ENCODE data around the gene CALCB. TPM values are rescaled to one million over a fixed set of nuclear protein-coding genes. Genes with fewer than 3 reads are reported as not detected.

The CALCB gene
- total and polyA plus RNA-seq, 2 experiments from 2014 or later = not detected

DNA sequence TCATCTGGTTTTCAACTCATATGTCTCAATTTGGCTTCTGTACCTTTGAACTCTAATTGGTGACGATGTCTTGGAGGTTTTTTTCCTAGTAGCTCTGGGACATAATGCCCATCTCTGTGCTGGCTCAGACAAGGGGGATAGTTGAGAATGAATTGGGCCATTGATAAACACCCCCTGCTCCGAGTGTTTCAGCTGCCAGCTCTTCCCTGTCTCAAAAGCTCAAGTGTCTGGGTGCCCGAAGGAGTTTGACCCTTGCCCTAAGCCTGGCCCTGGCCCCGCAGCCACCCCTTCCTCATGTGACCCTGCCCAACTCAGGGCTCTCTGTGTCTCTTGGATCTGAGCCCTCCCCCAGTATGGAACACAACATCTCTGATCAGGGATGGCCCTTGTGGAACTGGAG lies 44.4 kb downstream of the CALCB start:
- no peak for DNase-seq
- Histone ChIP-seq H3K36me3 (ENCODE audit: low read depth) (no peaks in the 10 kb centered on the region), H3K9me2 (ENCODE audit: insufficient read depth) (no peaks in the 10 kb centered on the region), H3K9ac (no peak overlapping the region), H3K9me3 (ENCODE audit: low read depth) (no peaks in the 10 kb centered on the region), H3K4me1 (ENCODE audit: insufficient read depth) (peaks cover 17% of the 10 kb centered on the region), H3K27ac (no peak overlapping the region), H3K4me3 (no peak overlapping the region), H2AFZ (no peak overlapping the region), H3K27me3 (replicated peaks; ENCODE audit: insufficient read depth) (no peaks in the 10 kb centered on the region), H3K79me2 (ENCODE audit: insufficient read depth) (no peaks in the 10 kb centered on the region), H4K20me1 (ENCODE audit: insufficient read depth) (no peaks in the 10 kb centered on the region), H3K4me2 (ENCODE audit: unreplicated experiment) (no peak overlapping the region), H3F3A (ENCODE audit: insufficient read depth) (no peaks in the 10 kb centered on the region; the same call in 1 of the 2 replicates)
- in situ Hi-C loops (cut with MboI) = no loop called here
- no peak for TF ChIP-seq EZH2 (IDR thresholded peaks at IDR 0.05; ENCODE audit: insufficient read depth, poor library complexity, severe bottlenecking)
- no peak for TF ChIP-seq EZH2phosphoT487 (IDR thresholded peaks at IDR 0.05; ENCODE audit: insufficient read depth, low read depth)
- 65 to 78% methylated on average over 4 of the region's 4 CpGs for WGBS, 2 experiments (ENCODE audit: low coverage in 1 of 2, low lambda C conversion rate in 2 of 2, missing lambda C conversion rate in 2 of 2)

DNA sequence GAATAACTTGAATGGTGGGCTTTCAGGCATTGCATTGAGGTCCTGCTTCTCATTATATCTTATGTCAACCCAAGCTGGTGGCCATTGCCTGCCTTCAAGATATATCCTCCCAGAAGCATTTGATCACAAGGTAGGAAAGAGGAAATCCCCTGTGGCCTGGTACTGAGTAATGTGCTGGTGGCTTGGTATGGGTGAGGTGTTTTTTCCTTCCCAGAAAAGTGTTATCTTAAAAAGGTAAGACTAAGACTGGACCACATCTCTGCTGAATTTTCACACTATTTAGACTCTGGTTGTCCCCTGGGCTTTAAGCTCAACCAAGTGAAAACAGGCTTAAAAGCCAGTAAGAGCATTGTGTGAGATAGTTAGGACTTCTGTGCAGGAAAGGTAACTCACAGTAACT lies 45.0 kb downstream of the CALCB start:
- in situ Hi-C loops (cut with MboI) = no loop called here
- Histone ChIP-seq H3K4me3 (no peak overlapping the region), H3K9me2 (ENCODE audit: insufficient read depth) (no peaks in the 10 kb centered on the region), H3K9me3 (ENCODE audit: low read depth) (no peaks in the 10 kb centered on the region), H3F3A (ENCODE audit: insufficient read depth) (peaks cover 5% of the 10 kb centered on the region), H3K4me2 (ENCODE audit: unreplicated experiment) (no peak overlapping the region), H3K36me3 (ENCODE audit: low read depth) (no peaks in the 10 kb centered on the region), H3K79me2 (ENCODE audit: insufficient read depth) (no peaks in the 10 kb centered on the region), H2AFZ (no peak overlapping the region), H3K4me1 (ENCODE audit: insufficient read depth) (peaks cover 23% of the 10 kb centered on the region), H3K27me3 (replicated peaks; ENCODE audit: insufficient read depth) (no peaks in the 10 kb centered on the region), H3K9ac (no peak overlapping the region), H3K27ac (no peak overlapping the region), H4K20me1 (ENCODE audit: insufficient read depth) (no peaks in the 10 kb centered on the region)
- TF ChIP-seq EZH2 (IDR thresholded peaks at IDR 0.05; ENCODE audit: insufficient read depth, poor library complexity, severe bottlenecking) (no peak), EZH2phosphoT487 (IDR thresholded peaks at IDR 0.05; ENCODE audit: insufficient read depth, low read depth) (no peak)
- DNase-seq = no peak

DNA sequence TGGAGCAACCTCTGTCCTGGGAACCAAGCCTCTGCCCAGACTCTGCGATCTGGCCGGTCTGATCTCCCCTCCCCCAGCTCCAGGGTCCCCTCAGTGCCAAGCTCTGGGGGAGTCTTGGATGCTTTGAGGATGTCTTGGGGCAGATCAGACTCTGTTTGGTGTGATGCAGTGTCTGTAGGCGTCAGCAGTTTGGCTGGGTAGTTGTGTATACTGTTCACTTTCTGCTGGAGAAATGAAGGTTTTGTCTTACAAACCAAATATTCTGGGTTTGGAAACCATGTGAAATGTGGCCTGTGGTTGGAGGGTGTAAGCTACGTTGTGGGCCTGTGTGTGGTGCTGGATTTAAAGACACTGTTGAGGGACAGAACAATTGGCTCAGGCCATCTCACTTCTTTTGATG lies 46.0 kb downstream of the CALCB start:
- Histone ChIP-seq H3K9me3 (ENCODE audit: low read depth) (no peaks in the 10 kb centered on the region), H3K79me2 (ENCODE audit: insufficient read depth) (no peaks in the 10 kb centered on the region), H3K4me1 (ENCODE audit: insufficient read depth) (peaks cover 31% of the 10 kb centered on the region), H3K9me2 (ENCODE audit: insufficient read depth) (no peaks in the 10 kb centered on the region), H3K27ac (no peak overlapping the region), H4K20me1 (ENCODE audit: insufficient read depth) (no peaks in the 10 kb centered on the region), H3K4me2 (ENCODE audit: unreplicated experiment) (no peak overlapping the region), H2AFZ (no peak overlapping the region), H3K36me3 (ENCODE audit: low read depth) (no peaks in the 10 kb centered on the region), H3K4me3 (no peak overlapping the region), H3K27me3 (replicated peaks; ENCODE audit: insufficient read depth) (no peaks in the 10 kb centered on the region), H3K9ac (no peak overlapping the region), H3F3A (ENCODE audit: insufficient read depth) (peaks cover 13% of the 10 kb centered on the region)
- no peak for DNase-seq
- 66 to 69% methylated on average over 4 of the region's 4 CpGs for WGBS, 2 experiments (ENCODE audit: low coverage in 1 of 2, low lambda C conversion rate in 2 of 2, missing lambda C conversion rate in 2 of 2)
- in situ Hi-C loops (cut with MboI) = no loop called here
- no peak for TF ChIP-seq EZH2phosphoT487 (IDR thresholded peaks at IDR 0.05; ENCODE audit: insufficient read depth, low read depth)
- no peak for TF ChIP-seq EZH2 (IDR thresholded peaks at IDR 0.05; ENCODE audit: insufficient read depth, poor library complexity, severe bottlenecking)

DNA sequence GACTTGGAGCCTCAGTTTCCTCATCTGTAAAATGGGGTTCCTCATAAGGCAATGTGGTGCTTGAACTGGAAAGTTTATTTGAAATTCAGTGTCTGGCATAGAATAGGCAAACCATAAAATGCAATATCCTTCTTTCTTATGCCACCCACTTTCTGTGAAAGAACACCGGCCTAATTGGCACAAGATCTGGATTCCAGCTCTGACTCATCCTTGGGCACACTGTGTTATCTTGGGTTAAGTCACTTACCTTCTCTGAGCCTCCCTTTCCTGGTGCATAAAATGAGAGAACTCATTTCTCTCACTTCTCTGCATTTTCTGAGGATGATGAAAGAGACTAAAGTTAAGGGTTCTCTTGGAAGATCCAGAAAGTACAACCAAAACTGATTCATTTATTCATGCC lies 46.4 kb downstream of the CALCB start:
- Histone ChIP-seq H3K4me3 (no peak overlapping the region), H3K79me2 (ENCODE audit: insufficient read depth) (no peaks in the 10 kb centered on the region), H3F3A (ENCODE audit: insufficient read depth) (peaks cover 14% of the 10 kb centered on the region), H3K27me3 (replicated peaks; ENCODE audit: insufficient read depth) (no peaks in the 10 kb centered on the region), H3K4me2 (ENCODE audit: unreplicated experiment) (no peak overlapping the region), H3K36me3 (ENCODE audit: low read depth) (no peaks in the 10 kb centered on the region), H3K9me2 (ENCODE audit: insufficient read depth) (no peaks in the 10 kb centered on the region), H3K9me3 (ENCODE audit: low read depth) (no peaks in the 10 kb centered on the region), H3K9ac (no peak overlapping the region), H4K20me1 (ENCODE audit: insufficient read depth) (no peaks in the 10 kb centered on the region), H2AFZ (no peak overlapping the region), H3K4me1 (ENCODE audit: insufficient read depth) (peaks cover 36% of the 10 kb centered on the region), H3K27ac (no peak overlapping the region)
- DNase-seq = peak; percentile 48
- in situ Hi-C loops (cut with MboI) = no loop called here
- 4 to 8% methylated on average over 1 of the region's 1 CpG for WGBS, 2 experiments (ENCODE audit: low coverage in 1 of 2, low lambda C conversion rate in 2 of 2, missing lambda C conversion rate in 2 of 2)
- no peak for TF ChIP-seq EZH2phosphoT487 (IDR thresholded peaks at IDR 0.05; ENCODE audit: insufficient read depth, low read depth)
- no peak for TF ChIP-seq EZH2 (IDR thresholded peaks at IDR 0.05; ENCODE audit: insufficient read depth, poor library complexity, severe bottlenecking)

DNA sequence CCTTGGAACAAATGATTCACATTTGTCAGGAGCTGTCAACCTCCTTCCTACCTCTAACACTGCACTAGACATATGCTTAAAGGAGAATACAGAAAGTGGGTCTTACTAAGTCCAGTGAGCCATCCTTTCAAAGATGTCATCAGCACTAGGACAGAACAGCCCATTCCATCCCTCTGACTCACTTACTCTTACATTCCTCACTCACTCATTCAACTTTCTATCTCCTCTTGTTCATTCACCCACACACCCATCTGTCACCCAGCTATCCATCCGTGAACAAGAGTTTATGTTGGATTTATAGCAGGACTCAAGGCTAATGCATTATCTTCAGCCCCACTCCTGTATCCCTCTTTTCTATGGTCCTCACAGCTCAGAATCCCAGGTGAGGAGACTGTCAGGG lies 50.5 kb downstream of the CALCB start:
- Histone ChIP-seq H3F3A (ENCODE audit: insufficient read depth) (peaks cover 32% of the 10 kb centered on the region), H3K9me2 (ENCODE audit: insufficient read depth) (no peaks in the 10 kb centered on the region), H4K20me1 (ENCODE audit: insufficient read depth) (no peaks in the 10 kb centered on the region), H3K79me2 (ENCODE audit: insufficient read depth) (no peaks in the 10 kb centered on the region), H2AFZ (no peak overlapping the region), H3K4me1 (ENCODE audit: insufficient read depth) (peaks cover 61% of the 10 kb centered on the region), H3K27ac (peak overlapping the region; percentile 28; the same call in 1 of the 2 replicates), H3K9ac (no peak overlapping the region), H3K9me3 (ENCODE audit: low read depth) (no peaks in the 10 kb centered on the region), H3K4me3 (peak overlapping the region; percentile 25; the same call in 1 of the 2 replicates), H3K36me3 (ENCODE audit: low read depth) (no peaks in the 10 kb centered on the region), H3K4me2 (ENCODE audit: unreplicated experiment) (peak overlapping the region; percentile 69), H3K27me3 (replicated peaks; ENCODE audit: insufficient read depth) (no peaks in the 10 kb centered on the region)
- DNase-seq = peak; percentile 94
- in situ Hi-C loops (cut with MboI) = no loop called here
- no peak for TF ChIP-seq EZH2 (IDR thresholded peaks at IDR 0.05; ENCODE audit: insufficient read depth, poor library complexity, severe bottlenecking)
- TF ChIP-seq EZH2phosphoT487 (IDR thresholded peaks at IDR 0.05; ENCODE audit: insufficient read depth, low read depth) = no peak
- 0 to 6% methylated on average over 1 of the region's 1 CpG for WGBS, 2 experiments (ENCODE audit: low coverage in 1 of 2, low lambda C conversion rate in 2 of 2, missing lambda C conversion rate in 2 of 2)
